BLaER1 (cell line): ENCODE measurements around the gene LIAS.

ENCODE experiments used
- H3K27ac ChIP-seq: shearing (Covaris generic); formaldehyde crosslinking; 2 replicates; pipeline ENCODE4 v1.8.1; 2022
- H3K27me3 ChIP-seq: shearing (Covaris generic); formaldehyde crosslinking; 2 replicates; pipeline ENCODE4 v1.8.1; 2022
- H3K36me3 ChIP-seq: shearing (Covaris generic); formaldehyde crosslinking; 2 replicates; pipeline ENCODE4 v1.8.1; 2022
- H3K4me1 ChIP-seq: shearing (Covaris generic); formaldehyde crosslinking; 2 replicates; pipeline ENCODE4 v1.8.1; 2022
- H3K4me2 ChIP-seq: shearing (Covaris generic); formaldehyde crosslinking; 2 replicates; pipeline ENCODE4 v1.8.1; 2022
- H3K4me3 ChIP-seq: shearing (Covaris generic); formaldehyde crosslinking; 2 replicates; pipeline ENCODE4 v1.8.1; 2022
- H3K9ac ChIP-seq: shearing (Covaris generic); formaldehyde crosslinking; 2 replicates; pipeline ENCODE4 v1.8.1; 2022
- H3K9me3 ChIP-seq: shearing (Covaris generic); formaldehyde crosslinking; 2 replicates; pipeline ENCODE4 v1.8.1; 2022
- H4K20me1 ChIP-seq: shearing (Covaris generic); formaldehyde crosslinking; 2 replicates; pipeline ENCODE4 v1.8.1; 2022
- Cebpa-rat ChIP-seq: shearing (Covaris generic); IDR thresholded peaks from 2 replicates; pipeline ENCODE4 v1.8.1; 2022

Gene LIAS

GRCh38 chr4:39516407-39516966 lies 57.6 kb downstream of the LIAS start:
- no peaks in the 10 kb centered on the region for H3K27me3 ChIP-seq
- peaks cover 71% of the 10 kb centered on the region for H3K36me3 ChIP-seq
- H3K4me1 ChIP-seq: no peaks in the 10 kb centered on the region

GRCh38 chr4:39518484-39518883 lies 59.6 kb downstream of the LIAS start:
- Histone ChIP-seq H3K9ac (no peak overlapping the region), H3K4me2 (no peak overlapping the region), H3K36me3 (peaks cover 51% of the 10 kb centered on the region), H4K20me1 (no peaks in the 10 kb centered on the region), H3K9me3 (no peaks in the 10 kb centered on the region), H3K4me3 (no peak overlapping the region), H3K27ac (no peak overlapping the region), H3K27me3 (no peaks in the 10 kb centered on the region), H3K4me1 (no peaks in the 10 kb centered on the region)
- TF ChIP-seq Cebpa-rat: no peak

More at GRCh38 chr4:39516407-39516966, 57.6 kb downstream of the LIAS start:
- Histone ChIP-seq H3K9ac (no peak overlapping the region), H3K27ac (no peak overlapping the region), H3K4me2 (no peak overlapping the region), H3K4me3 (no peak overlapping the region), H4K20me1 (no peaks in the 10 kb centered on the region), H3K9me3 (no peaks in the 10 kb centered on the region)
- TF ChIP-seq Cebpa-rat: no peak

GRCh38 chr4:39521253-39521919 lies 62.5 kb downstream of the LIAS start:
- no peak overlapping the region for H3K4me2 ChIP-seq
- H3K4me1 ChIP-seq: peaks cover 9% of the 10 kb centered on the region
- H4K20me1 ChIP-seq: no peaks in the 10 kb centered on the region
- no peak overlapping the region for H3K4me3 ChIP-seq
- no peak overlapping the region for H3K27ac ChIP-seq
- H3K9ac ChIP-seq: no peak overlapping the region
- H3K36me3 ChIP-seq: peaks cover 32% of the 10 kb centered on the region
- H3K9me3 ChIP-seq: no peaks in the 10 kb centered on the region
- no peak for TF ChIP-seq Cebpa-rat
- no peaks in the 10 kb centered on the region for H3K27me3 ChIP-seq

DNA sequence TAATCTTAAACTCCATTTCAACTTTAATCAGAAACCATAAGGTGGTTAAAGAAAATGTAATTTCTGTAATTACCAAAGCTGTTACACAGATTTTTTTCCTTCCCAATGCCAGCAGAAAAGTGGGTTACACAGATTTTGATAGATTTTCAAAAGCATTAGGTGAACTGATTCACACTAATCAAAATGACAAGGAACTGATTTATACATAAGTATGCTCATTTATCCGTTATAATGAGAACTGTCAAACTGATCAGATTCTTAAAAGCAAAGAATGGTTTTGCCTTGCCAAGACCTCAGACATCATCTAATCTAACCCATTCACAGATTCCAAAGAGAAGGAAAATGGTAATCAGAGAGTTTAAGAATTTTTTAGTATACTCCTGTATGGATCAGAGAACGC lies 63.2 kb downstream of the LIAS start:
- H3K4me2 ChIP-seq: no peak overlapping the region
- H3K4me1 ChIP-seq: peaks cover 11% of the 10 kb centered on the region
- no peak overlapping the region for H3K27ac ChIP-seq
- H3K4me3 ChIP-seq: no peak overlapping the region
- no peak for TF ChIP-seq Cebpa-rat
- H4K20me1 ChIP-seq: no peaks in the 10 kb centered on the region
- no peak overlapping the region for H3K9ac ChIP-seq
- H3K9me3 ChIP-seq: no peaks in the 10 kb centered on the region
- H3K27me3 ChIP-seq: no peaks in the 10 kb centered on the region
- H3K36me3 ChIP-seq: peaks cover 31% of the 10 kb centered on the region

GRCh38 chr4:39524161-39524957 lies 65.5 kb downstream of the LIAS start:
- TF ChIP-seq Cebpa-rat: no peak
- Histone ChIP-seq H3K27me3 (no peaks in the 10 kb centered on the region), H3K36me3 (peaks cover 8% of the 10 kb centered on the region), H3K4me3 (no peak overlapping the region), H3K27ac (no peak overlapping the region), H3K4me1 (peaks cover 19% of the 10 kb centered on the region), H3K9me3 (no peaks in the 10 kb centered on the region), H3K9ac (no peak overlapping the region), H4K20me1 (no peaks in the 10 kb centered on the region), H3K4me2 (no peak overlapping the region)

DNA sequence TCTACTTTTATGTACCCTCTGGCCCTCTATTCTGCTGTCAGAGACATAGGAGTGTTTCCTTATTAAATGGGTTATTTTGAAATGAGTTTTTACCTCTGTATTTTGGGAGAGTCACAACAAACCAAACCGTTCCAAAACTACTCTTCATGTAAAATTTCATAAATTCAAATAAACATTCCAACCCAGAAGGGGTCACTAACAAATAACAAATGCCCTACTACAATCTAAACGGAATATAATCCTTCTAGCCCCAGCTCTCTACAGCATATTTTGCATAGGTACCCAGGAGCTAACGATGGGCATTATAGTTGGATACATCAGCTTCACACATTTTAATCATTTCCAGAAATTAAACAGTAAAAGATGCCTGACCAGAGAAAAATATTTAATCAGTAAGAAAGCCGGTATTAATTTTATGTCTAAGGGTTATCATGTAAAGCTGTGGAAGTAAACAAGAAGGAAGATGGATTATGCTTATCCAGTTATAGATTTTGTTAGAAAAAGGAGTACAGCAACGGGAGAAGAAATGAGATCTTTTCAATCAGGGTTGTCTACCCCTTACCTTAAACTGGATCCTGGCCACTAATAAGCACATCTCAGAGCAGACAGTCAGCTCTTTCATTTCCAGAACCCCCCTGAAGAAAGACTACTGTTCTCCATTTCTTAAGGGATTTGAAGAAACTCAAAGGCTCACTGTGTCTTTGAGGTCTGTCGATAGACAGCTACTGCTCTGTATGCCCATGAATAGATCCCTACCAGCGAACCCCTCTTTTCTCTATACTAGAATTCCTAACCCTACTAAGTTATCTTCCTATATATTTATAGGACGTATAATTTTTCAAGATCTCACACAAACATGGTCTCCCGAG lies 67.2 kb downstream of the LIAS start:
- Histone ChIP-seq H4K20me1 (no peaks in the 10 kb centered on the region), H3K4me2 (peak overlapping the region; percentile 91), H3K27ac (peak overlapping the region; percentile 77), H3K4me1 (peaks cover 19% of the 10 kb centered on the region), H3K27me3 (no peaks in the 10 kb centered on the region), H3K9ac (peak overlapping the region; percentile 86), H3K4me3 (peak overlapping the region; percentile 86), H3K36me3 (peaks cover 8% of the 10 kb centered on the region; the same call in 1 of the 2 replicates), H3K9me3 (peaks cover 11% of the 10 kb centered on the region)
- TF ChIP-seq Cebpa-rat: no peak

DNA sequence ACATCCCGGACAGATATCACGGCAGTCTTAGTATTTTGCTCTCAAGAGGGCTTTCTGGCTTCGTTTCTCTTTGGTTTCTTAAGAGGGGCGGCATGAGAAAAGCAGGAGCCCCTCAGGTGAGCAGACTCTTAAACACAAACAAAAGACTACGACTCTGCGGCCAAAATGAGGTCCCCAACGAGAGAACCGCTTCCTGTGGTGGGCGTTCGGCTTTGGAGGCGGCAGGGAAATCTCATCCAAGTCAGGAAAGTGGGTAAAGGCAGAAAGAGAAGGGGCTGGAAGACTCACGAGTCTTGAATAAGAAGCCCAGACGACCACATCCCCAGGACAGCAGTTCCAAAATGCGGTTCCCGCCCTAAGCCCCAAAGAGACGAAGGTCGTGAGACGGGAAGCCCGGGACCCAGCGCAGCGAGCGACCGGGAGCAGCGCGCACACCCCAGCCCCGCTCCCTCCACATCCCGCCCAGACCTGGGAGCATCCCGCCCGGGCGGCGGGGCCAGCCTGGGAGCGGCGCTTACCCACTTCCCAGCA lies 68.0 kb downstream of the LIAS start:
- TF ChIP-seq Cebpa-rat: no peak

GRCh38 chr4:39527296-39528060 lies 68.6 kb downstream of the LIAS start, which contains the start of gene UGDH:
Gene UGDH (minus strand): TSS chr4:39527439. CDS start chr4:39521512, 5,927 bp downstream.
- H3K36me3 ChIP-seq: peaks cover 21% of the 10 kb centered on the region
- TF ChIP-seq Cebpa-rat: no peak
- no peaks in the 10 kb centered on the region for H4K20me1 ChIP-seq
- no peaks in the 10 kb centered on the region for H3K27me3 ChIP-seq
- H3K27ac ChIP-seq: peak within 1 kb of the TSS; percentile 77
- peak within 1 kb of the TSS; percentile 86 for H3K4me3 ChIP-seq
- peaks cover 19% of the 10 kb centered on the region for H3K4me1 ChIP-seq
- H3K9ac ChIP-seq: peak within 1 kb of the TSS; percentile 86
- peak within 1 kb of the TSS; percentile 91 for H3K4me2 ChIP-seq
- peaks cover 26% of the 10 kb centered on the region for H3K9me3 ChIP-seq

More for the DNA sequence above, 68.0 kb downstream of the LIAS start:
- Histone ChIP-seq H3K4me1 (peaks cover 19% of the 10 kb centered on the region), H3K27ac (peak overlapping the region; percentile 77), H3K36me3 (peaks cover 16% of the 10 kb centered on the region), H3K4me2 (peak overlapping the region; percentile 91), H3K9ac (peak overlapping the region; percentile 86), H3K27me3 (no peaks in the 10 kb centered on the region), H3K4me3 (peak overlapping the region; percentile 86), H3K9me3 (peaks cover 19% of the 10 kb centered on the region), H4K20me1 (no peaks in the 10 kb centered on the region)

DNA sequence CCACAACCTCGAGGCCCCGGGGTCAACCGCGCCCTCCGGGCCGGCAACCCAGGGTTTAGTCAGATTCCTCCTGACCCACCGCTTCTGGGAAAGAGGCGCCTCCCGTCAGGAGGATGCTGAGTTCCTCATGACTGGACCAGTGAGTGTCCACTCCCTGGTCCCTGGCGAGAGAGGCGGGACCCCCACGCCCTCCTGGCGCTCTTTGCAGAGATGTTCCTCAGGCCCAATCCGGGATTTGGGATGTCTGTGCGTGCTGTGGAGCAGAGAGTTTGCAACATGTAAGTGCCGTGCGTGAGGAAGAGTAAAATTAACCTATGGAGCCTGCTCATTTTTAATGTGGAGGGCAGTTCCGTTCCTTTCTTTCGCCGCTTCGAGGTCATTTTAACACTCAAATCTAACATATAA lies 69.2 kb downstream of the LIAS start:
- no peak for TF ChIP-seq Cebpa-rat
- peak overlapping the region; percentile 86 for H3K4me3 ChIP-seq
- H4K20me1 ChIP-seq: no peaks in the 10 kb centered on the region
- H3K4me1 ChIP-seq: peaks cover 19% of the 10 kb centered on the region
- peaks cover 27% of the 10 kb centered on the region for H3K36me3 ChIP-seq
- H3K27me3 ChIP-seq: no peaks in the 10 kb centered on the region
- peak overlapping the region; percentile 86 for H3K9ac ChIP-seq
- peaks cover 32% of the 10 kb centered on the region for H3K9me3 ChIP-seq
- H3K27ac ChIP-seq: peak overlapping the region; percentile 69
- H3K4me2 ChIP-seq: peak overlapping the region; percentile 91
